K562 (cell line): ENCODE data around the gene LRRC59. TPM values are rescaled to one million over a fixed set of nuclear protein-coding genes. Genes with fewer than 3 reads are reported as not detected.

Experiments
- MAFF ChIP-seq: IDR thresholded peaks from 2 replicates; pipeline ENCODE4 v1.6.1; 2012; ENCODE audit warnings: low read length, improper control_type of control experiment
- MBD2 ChIP-seq: sonication (generic); IDR thresholded peaks from 2 replicates; pipeline ENCODE4 v1.6.1; 2016; ENCODE audit warnings: low read depth, borderline replicate concordance
- MTA2 ChIP-seq: fragments of 450-650 bp; IDR thresholded peaks from 2 replicates; pipeline ENCODE4 v1.6.1; 2016; ENCODE audit warnings: low read depth
- PHF8 ChIP-seq: fragments of 200-600 bp; sonication (generic); IDR thresholded peaks from 2 replicates; pipeline ENCODE4 v1.6.1; 2012; ENCODE audit warnings: mixed run types, mild to moderate bottlenecking, inconsistent platforms, low read length, moderate library complexity, borderline replicate concordance
- POLR2G ChIP-seq: fragments of 200-400 bp; formaldehyde crosslinking; IDR thresholded peaks from 2 replicates; pipeline ENCODE4 v1.6.1; 2017; ENCODE audit warnings: low read depth, mild to moderate bottlenecking, antibody characterized with exemption, low read length, moderate library complexity
- TFAP4 ChIP-seq: sonication (generic); formaldehyde crosslinking; IDR thresholded peaks from 2 replicates; pipeline ENCODE4 v1.8.0; 2022; ENCODE audit warnings: missing genetic modification reagents, mild to moderate bottlenecking, moderate library complexity, borderline replicate concordance
- polyA plus RNA-seq, 8 experiments: library from polyadenylated mRNA; depleted of rRNA in 4 of 8; stranded (reverse) in 5 of 8; unstranded in 3 of 8; fragments of >200 nt; fragmentation: Nextera tagmentation in 2 of 8; fragmentation: Illumina TruSeq in 1 of 8; extraction: Ambion mirVana in 2 of 8; extraction: Trizol in 1 of 8; gene quantifications; 2 replicates each; pipeline versions ENCODE4 v1.2.1 to v1.2.3, GENCODE V29; 2011 to 2014; ENCODE audit warnings: inconsistent platforms in 1 of 8, missing spikeins in 1 of 8
- total RNA-seq, 7 experiments: library from RNA; depleted of rRNA in 6 of 7; stranded (reverse); fragments of >200 nt in 6 of 7; fragmentation: Illumina TruSeq in 2 of 7; extraction: Trizol in 2 of 7; gene quantifications; 2 replicates each; pipeline versions ENCODE4 v1.2.1 to v1.2.3, GENCODE V29; 2011 to 2021; ENCODE audit warnings: low replicate concordance in 1 of 7
- TF ChIP-seq, protein P1 (sequence below), 2 experiments: fragments of 450-650 bp in 1 of 2; sonication (generic) in 1 of 2; formaldehyde crosslinking in 1 of 2; IDR thresholded peaks; 2 replicates each; pipeline versions ENCODE4 v1.7.1 to v1.9.0; 2016 to 2022; ENCODE audit warnings: inconsistent platforms in 1 of 2, mild to moderate bottlenecking in 1 of 2, missing genetic modification reagents in 1 of 2
- TF ChIP-seq, protein P2 (sequence below): fragments of 250-450 bp; sonication (Bioruptor Pico); IDR thresholded peaks from 2 replicates; pipeline ENCODE4 v1.9.0; 2021; ENCODE audit warnings: mild to moderate bottlenecking, inconsistent platforms

The LRRC59 gene
- total and polyA plus RNA-seq, 9 of the 15 experiments (the other 6 are each of a cell fraction or from before 2014, with no cell fraction given) = 27.8 to 244 (median 154) TPM

DNA sequence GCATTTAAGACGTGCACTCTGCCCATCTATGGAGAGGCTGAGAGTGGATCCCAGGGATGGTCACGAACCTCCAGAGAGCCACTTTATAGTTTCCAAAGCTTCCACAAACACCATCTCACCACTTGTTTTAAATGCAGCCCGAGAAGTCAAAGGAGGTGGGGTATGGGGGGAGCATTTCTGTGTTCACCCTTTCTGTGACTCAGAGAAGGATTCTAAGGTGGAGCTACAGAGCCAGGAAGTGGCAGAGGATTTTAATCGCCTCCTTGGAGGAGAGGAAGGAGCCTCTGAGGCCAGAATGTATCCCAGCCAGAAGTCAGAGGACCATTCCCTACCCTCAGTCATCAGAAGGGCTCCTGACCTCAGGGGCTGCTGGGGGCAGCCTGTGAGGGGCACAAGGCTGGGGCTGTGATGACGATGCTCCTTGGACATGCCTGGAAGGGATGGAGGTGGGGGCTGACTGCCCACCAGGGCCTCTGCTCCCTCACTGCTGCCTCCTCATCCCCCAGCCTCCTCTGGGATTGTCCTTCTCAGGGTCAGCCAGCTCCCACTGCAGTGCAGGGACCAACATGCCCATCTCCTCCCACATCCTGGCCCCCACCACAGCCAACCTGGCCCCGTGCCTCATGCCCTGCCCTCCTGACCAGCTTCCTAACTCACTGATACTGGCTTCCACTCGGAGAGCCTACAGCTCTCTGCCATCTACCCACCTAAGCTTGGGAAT is 48.6 kb downstream of the LRRC59 start (continued):
- TF ChIP-seq, protein P1, sequence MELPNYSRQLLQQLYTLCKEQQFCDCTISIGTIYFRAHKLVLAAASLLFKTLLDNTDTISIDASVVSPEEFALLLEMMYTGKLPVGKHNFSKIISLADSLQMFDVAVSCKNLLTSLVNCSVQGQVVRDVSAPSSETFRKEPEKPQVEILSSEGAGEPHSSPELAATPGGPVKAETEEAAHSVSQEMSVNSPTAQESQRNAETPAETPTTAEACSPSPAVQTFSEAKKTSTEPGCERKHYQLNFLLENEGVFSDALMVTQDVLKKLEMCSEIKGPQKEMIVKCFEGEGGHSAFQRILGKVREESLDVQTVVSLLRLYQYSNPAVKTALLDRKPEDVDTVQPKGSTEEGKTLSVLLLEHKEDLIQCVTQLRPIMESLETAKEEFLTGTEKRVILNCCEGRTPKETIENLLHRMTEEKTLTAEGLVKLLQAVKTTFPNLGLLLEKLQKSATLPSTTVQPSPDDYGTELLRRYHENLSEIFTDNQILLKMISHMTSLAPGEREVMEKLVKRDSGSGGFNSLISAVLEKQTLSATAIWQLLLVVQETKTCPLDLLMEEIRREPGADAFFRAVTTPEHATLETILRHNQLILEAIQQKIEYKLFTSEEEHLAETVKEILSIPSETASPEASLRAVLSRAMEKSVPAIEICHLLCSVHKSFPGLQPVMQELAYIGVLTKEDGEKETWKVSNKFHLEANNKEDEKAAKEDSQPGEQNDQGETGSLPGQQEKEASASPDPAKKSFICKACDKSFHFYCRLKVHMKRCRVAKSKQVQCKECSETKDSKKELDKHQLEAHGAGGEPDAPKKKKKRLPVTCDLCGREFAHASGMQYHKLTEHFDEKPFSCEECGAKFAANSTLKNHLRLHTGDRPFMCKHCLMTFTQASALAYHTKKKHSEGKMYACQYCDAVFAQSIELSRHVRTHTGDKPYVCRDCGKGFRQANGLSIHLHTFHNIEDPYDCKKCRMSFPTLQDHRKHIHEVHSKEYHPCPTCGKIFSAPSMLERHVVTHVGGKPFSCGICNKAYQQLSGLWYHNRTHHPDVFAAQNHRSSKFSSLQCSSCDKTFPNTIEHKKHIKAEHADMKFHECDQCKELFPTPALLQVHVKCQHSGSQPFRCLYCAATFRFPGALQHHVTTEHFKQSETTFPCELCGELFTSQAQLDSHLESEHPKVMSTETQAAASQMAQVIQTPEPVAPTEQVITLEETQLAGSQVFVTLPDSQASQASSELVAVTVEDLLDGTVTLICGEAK (IDR thresholded peaks at IDR 0.05) = no peak
- TF ChIP-seq, protein P1 (CRISPR knock-in tag; IDR thresholded peaks at IDR 0.05) = no peak
- TF ChIP-seq, protein P2, sequence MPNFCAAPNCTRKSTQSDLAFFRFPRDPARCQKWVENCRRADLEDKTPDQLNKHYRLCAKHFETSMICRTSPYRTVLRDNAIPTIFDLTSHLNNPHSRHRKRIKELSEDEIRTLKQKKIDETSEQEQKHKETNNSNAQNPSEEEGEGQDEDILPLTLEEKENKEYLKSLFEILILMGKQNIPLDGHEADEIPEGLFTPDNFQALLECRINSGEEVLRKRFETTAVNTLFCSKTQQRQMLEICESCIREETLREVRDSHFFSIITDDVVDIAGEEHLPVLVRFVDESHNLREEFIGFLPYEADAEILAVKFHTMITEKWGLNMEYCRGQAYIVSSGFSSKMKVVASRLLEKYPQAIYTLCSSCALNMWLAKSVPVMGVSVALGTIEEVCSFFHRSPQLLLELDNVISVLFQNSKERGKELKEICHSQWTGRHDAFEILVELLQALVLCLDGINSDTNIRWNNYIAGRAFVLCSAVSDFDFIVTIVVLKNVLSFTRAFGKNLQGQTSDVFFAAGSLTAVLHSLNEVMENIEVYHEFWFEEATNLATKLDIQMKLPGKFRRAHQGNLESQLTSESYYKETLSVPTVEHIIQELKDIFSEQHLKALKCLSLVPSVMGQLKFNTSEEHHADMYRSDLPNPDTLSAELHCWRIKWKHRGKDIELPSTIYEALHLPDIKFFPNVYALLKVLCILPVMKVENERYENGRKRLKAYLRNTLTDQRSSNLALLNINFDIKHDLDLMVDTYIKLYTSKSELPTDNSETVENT (CRISPR knock-in tag) = 0 out of 2 replicates have a peak, but pooled peaks have one; percentile 12
- TF ChIP-seq MAFF (no peak), MTA2 (no peak), TFAP4 (no peak), MBD2 (no peak), POLR2G (peak; percentile 58), PHF8 (no peak)
